Measurements from ENCODE around the gene CACNB1. TPM values are rescaled to one million over a fixed set of nuclear protein-coding genes. Genes with fewer than 3 reads are reported as not detected.

The CACNB1 gene
- total and polyA plus RNA-seq, 2 of the 13 experiments (the other 11 are each of a cell fraction or from before 2014, with no cell fraction given) = 0.75 to 1.5 TPM

DNA sequence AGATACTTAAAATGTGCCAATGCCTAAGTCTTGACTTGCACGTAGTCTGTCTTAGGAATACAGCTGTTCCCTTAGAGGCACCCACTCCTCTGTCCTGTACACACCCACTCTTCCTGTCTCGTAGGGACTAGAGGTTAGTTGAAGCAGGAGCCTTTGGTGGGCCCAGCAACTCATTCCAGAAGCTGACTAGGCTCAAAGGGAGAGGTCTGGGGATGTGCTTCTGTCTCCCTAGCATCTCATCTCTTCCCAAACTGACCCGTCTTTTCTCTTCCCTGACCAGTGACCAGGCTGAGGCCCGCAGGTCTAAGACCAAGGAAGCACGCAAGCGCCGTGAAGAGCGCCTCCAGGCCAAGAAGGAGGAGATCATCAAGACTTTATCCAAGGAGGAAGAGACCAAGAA lies 6.8 kb upstream of the CACNB1 start:
- no peak overlapping the region for H3K27ac ChIP-seq (ENCODE audit: extremely low read length, insufficient read depth, low read length)
- in situ Hi-C loops (cut with HindIII; ENCODE audit: extremely low pct_ligation_motif_present, low pct_unique_long_range_greater_than_20kb) = no loop called here
- H3K27me3 ChIP-seq (ENCODE audit: control insufficient read depth in 1 of 2, insufficient read depth in 2 of 2, low read length in 2 of 2) = peaks cover 5 to 14% of the 10 kb centered on the region in 2 experiments; a peak in 4 of 5 replicates
- no peak overlapping the region for H2AFZ ChIP-seq (ENCODE audit: low read length)
- no peak overlapping the region for H3K9ac ChIP-seq (ENCODE audit: insufficient read depth, low read depth, low read length)
- H3K4me3 ChIP-seq (replicated peaks in 1 of 3; ENCODE audit: insufficient read depth in 1 of 3, low read depth in 2 of 3, low read length in 3 of 3) = no peak overlapping the region
- intact Hi-C loops (cut with micrococcal nuclease; ENCODE audit: unreplicated experiment) = no loop called here
- POLR2A ChIA-PET = interaction anchor here (0.8 kb wide), 1 partner anchor 41 kb away, joined by 3 read pairs; no protein-coding TSS in a partner anchor
- CTCF ChIA-PET (ENCODE audit: low intra/inter-chr PET ratio, low total read pairs) = no interaction called here
- WGBS (ENCODE audit: low lambda C conversion rate) = over 99% methylated on average over 8 of the region's 8 CpGs
- no peak for DNase-seq (ENCODE audit: low spot score)
- no peak for ATAC-seq
- FAIRE-seq = no peak
- H3K4me1 ChIP-seq (ENCODE audit: insufficient read depth, low read length) = peaks cover 25% of the 10 kb centered on the region
- H3K79me2 ChIP-seq (ENCODE audit: insufficient read depth, low read length) = peaks cover 23% of the 10 kb centered on the region
- peaks cover 23% of the 10 kb centered on the region for H4K20me1 ChIP-seq (ENCODE audit: insufficient read depth, low read length)
- H3K36me3 ChIP-seq (replicated peaks in 1 of 2; ENCODE audit: control insufficient read depth in 1 of 2, insufficient read depth in 2 of 2, low read length in 2 of 2) = peaks cover 26 to 35% of the 10 kb centered on the region in 2 experiments
- BruUV-seq (replicated peaks) = no TSS peak
- no peaks in the 10 kb centered on the region for H3K9me3 ChIP-seq (ENCODE audit: low read length)
- no peak for TF ChIP-seq ZNF577 (CRISPR knock-in tag; IDR thresholded peaks at IDR 0.05; ENCODE audit: borderline replicate concordance, low read depth)
- TF ChIP-seq, protein P1, sequence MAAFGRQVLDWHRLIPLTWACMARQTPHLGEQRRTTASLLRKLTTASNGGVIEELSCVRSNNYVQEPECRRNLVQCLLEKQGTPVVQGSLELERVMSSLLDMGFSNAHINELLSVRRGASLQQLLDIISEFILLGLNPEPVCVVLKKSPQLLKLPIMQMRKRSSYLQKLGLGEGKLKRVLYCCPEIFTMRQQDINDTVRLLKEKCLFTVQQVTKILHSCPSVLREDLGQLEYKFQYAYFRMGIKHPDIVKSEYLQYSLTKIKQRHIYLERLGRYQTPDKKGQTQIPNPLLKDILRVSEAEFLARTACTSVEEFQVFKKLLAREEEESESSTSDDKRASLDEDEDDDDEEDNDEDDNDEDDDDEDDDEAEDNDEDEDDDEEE (CRISPR knock-in tag; IDR thresholded peaks at IDR 0.05) = 0 out of 2 replicates have a peak, but pooled peaks have one; percentile 22
- H3K4me2 ChIP-seq (ENCODE audit: low read depth, low read length) = no peak overlapping the region

DNA sequence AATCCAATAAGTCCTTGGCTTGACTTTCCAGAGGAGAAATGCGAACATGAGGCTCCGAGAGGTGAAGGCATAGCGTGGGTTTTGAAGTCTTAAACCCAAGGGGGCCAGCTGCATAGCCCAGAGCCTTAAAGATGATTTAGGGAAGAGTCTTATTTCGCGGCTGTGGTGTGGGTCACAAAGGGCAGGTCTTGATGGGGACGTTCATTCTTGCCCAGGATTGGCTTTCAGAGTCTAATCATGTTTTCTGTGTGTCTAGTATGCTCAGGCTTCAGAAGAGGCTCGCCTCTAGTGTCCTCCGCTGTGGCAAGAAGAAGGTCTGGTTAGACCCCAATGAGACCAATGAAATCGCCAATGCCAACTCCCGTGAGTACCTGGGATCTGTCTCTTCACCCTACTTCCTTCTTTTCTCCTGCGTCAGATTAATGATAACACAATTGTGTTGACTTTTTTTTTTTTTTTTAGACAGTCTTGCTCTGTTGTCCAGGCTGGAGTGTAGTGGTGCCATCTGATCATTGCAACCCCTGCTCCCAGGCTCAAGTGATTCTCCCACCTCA lies 3.6 kb upstream of the CACNB1 start:
- peaks cover 46% of the 10 kb centered on the region for H3K4me1 ChIP-seq (ENCODE audit: insufficient read depth, low read length)
- H3K79me2 ChIP-seq (ENCODE audit: insufficient read depth, low read length) = peaks cover 23% of the 10 kb centered on the region
- peaks cover 23% of the 10 kb centered on the region for H4K20me1 ChIP-seq (ENCODE audit: insufficient read depth, low read length)
- intact Hi-C loops (cut with micrococcal nuclease; ENCODE audit: unreplicated experiment) (no loop called here), in situ Hi-C loops (cut with HindIII; ENCODE audit: extremely low pct_ligation_motif_present, low pct_unique_long_range_greater_than_20kb) (no loop called here)
- FAIRE-seq = no peak
- peak overlapping the region; percentile 97 for H3K27ac ChIP-seq (ENCODE audit: extremely low read length, insufficient read depth, low read length)
- no TSS peak for BruUV-seq (replicated peaks)
- ChIA-PET CTCF (ENCODE audit: low intra/inter-chr PET ratio, low total read pairs) (no interaction called here), POLR2A (interaction anchor here (1.6 kb wide), 1 partner anchor 328 kb away, joined by 5 read pairs; no protein-coding TSS in a partner anchor)
- no peak for DNase-seq (ENCODE audit: low spot score)
- peak overlapping the region; percentile 94 for H3K4me2 ChIP-seq (ENCODE audit: low read depth, low read length)
- H3K9me3 ChIP-seq (ENCODE audit: low read length) = no peaks in the 10 kb centered on the region
- peak overlapping the region; percentile 65 to 92 (median 77) for H3K4me3 ChIP-seq (replicated peaks in 1 of 3; ENCODE audit: insufficient read depth in 1 of 3, low read depth in 2 of 3, low read length in 3 of 3)
- peak overlapping the region; percentile 98 for H3K9ac ChIP-seq (ENCODE audit: insufficient read depth, low read depth, low read length)
- peaks cover 26 to 35% of the 10 kb centered on the region in 2 experiments for H3K36me3 ChIP-seq (replicated peaks in 1 of 2; ENCODE audit: control insufficient read depth in 1 of 2, insufficient read depth in 2 of 2, low read length in 2 of 2)
- H2AFZ ChIP-seq (ENCODE audit: low read length) = no peak overlapping the region
- ATAC-seq = no peak
- WGBS (ENCODE audit: low lambda C conversion rate) = 21% methylated on average over 11 of the region's 11 CpGs
- no peaks in the 10 kb centered on the region; a peak in 1 of 5 replicates for H3K27me3 ChIP-seq (ENCODE audit: control insufficient read depth in 1 of 2, insufficient read depth in 2 of 2, low read length in 2 of 2)
- peak; percentile 16; the same call in 1 of the 2 replicates for TF ChIP-seq ZNF430 (CRISPR knock-in tag; IDR thresholded peaks at IDR 0.05)
- 0 out of 2 replicates have a peak, but pooled peaks have one; percentile 3 for TF ChIP-seq ZNF17 (CRISPR knock-in tag; IDR thresholded peaks at IDR 0.05)
- peak; percentile 3 for TF ChIP-seq RBM22 (optimal IDR thresholded peaks at IDR 0.05; ENCODE audit: low read length)
- TF ChIP-seq, protein P2, sequence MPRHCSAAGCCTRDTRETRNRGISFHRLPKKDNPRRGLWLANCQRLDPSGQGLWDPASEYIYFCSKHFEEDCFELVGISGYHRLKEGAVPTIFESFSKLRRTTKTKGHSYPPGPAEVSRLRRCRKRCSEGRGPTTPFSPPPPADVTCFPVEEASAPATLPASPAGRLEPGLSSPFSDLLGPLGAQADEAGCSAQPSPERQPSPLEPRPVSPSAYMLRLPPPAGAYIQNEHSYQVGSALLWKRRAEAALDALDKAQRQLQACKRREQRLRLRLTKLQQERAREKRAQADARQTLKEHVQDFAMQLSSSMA (CRISPR knock-in tag; IDR thresholded peaks at IDR 0.05) = peak; percentile 7; the same call in 1 of the 2 replicates
- TF ChIP-seq THYN1 (CRISPR knock-in tag; IDR thresholded peaks at IDR 0.05; ENCODE audit: borderline replicate concordance, low read depth) = 0 out of 2 replicates have a peak, but pooled peaks have one; percentile 17
- TF ChIP-seq ZNF816 (CRISPR knock-in tag; IDR thresholded peaks at IDR 0.05; ENCODE audit: borderline replicate concordance) = 0 out of 2 replicates have a peak, but pooled peaks have one; percentile 8
- TF ChIP-seq, protein P3, sequence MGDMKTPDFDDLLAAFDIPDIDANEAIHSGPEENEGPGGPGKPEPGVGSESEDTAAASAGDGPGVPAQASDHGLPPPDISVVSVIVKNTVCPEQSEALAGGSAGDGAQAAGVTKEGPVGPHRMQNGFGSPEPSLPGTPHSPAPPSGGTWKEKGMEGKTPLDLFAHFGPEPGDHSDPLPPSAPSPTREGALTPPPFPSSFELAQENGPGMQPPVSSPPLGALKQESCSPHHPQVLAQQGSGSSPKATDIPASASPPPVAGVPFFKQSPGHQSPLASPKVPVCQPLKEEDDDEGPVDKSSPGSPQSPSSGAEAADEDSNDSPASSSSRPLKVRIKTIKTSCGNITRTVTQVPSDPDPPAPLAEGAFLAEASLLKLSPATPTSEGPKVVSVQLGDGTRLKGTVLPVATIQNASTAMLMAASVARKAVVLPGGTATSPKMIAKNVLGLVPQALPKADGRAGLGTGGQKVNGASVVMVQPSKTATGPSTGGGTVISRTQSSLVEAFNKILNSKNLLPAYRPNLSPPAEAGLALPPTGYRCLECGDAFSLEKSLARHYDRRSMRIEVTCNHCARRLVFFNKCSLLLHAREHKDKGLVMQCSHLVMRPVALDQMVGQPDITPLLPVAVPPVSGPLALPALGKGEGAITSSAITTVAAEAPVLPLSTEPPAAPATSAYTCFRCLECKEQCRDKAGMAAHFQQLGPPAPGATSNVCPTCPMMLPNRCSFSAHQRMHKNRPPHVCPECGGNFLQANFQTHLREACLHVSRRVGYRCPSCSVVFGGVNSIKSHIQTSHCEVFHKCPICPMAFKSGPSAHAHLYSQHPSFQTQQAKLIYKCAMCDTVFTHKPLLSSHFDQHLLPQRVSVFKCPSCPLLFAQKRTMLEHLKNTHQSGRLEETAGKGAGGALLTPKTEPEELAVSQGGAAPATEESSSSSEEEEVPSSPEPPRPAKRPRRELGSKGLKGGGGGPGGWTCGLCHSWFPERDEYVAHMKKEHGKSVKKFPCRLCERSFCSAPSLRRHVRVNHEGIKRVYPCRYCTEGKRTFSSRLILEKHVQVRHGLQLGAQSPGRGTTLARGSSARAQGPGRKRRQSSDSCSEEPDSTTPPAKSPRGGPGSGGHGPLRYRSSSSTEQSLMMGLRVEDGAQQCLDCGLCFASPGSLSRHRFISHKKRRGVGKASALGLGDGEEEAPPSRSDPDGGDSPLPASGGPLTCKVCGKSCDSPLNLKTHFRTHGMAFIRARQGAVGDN (CRISPR knock-in tag; IDR thresholded peaks at IDR 0.05) = no peak
- 0 out of 2 replicates have a peak, but pooled peaks have one; percentile 13 for TF ChIP-seq TMF1 (CRISPR knock-in tag; IDR thresholded peaks at IDR 0.05; ENCODE audit: low read depth)
- TF ChIP-seq ZNF232 (CRISPR knock-in tag; IDR thresholded peaks at IDR 0.05; ENCODE audit: borderline replicate concordance) = no peak
